Neural cell (in vitro differentiated cells): Measurements from ENCODE around the gene DDX49.

Experiments
- CTCF ChIP-seq: fragments of 450-650 bp; IDR thresholded peaks from 2 replicates; pipeline ENCODE4 v1.5.1; 2014; ENCODE audit warnings: antibody characterized with exemption, mild to moderate bottlenecking, moderate library complexity; ENCODE audit not compliant: poor library complexity, severe bottlenecking
- EP300 ChIP-seq: fragments of 450-650 bp; conservative IDR thresholded peaks from 2 replicates; pipeline ENCODE4 v1.6.1; 2014; ENCODE audit warnings: antibody characterized with exemption, mild to moderate bottlenecking, moderate library complexity; ENCODE audit not compliant: poor library complexity, severe bottlenecking
- EZH2 ChIP-seq: fragments of 200-600, 300-800 bp; shearing (Covaris generic), sonication (generic); IDR thresholded peaks from 2 replicates; pipeline ENCODE4 v1.6.1; 2014; ENCODE audit warnings: antibody characterized with exemption, low read length, borderline replicate concordance, mild to moderate bottlenecking; ENCODE audit not compliant: insufficient read depth, poor library complexity, severe bottlenecking
- POLR2AphosphoS5 ChIP-seq: IDR thresholded peaks from 2 replicates; pipeline ENCODE4 v1.6.1; 2012
- RAD21 ChIP-seq: fragments of 450-650 bp; conservative IDR thresholded peaks from 2 replicates; pipeline ENCODE4 v1.6.1; 2014; ENCODE audit warnings: antibody characterized with exemption, mild to moderate bottlenecking, moderate library complexity
- REST ChIP-seq: IDR thresholded peaks from 2 replicates; pipeline ENCODE4 v1.6.1; 2012; ENCODE audit warnings: borderline replicate concordance

DNA sequence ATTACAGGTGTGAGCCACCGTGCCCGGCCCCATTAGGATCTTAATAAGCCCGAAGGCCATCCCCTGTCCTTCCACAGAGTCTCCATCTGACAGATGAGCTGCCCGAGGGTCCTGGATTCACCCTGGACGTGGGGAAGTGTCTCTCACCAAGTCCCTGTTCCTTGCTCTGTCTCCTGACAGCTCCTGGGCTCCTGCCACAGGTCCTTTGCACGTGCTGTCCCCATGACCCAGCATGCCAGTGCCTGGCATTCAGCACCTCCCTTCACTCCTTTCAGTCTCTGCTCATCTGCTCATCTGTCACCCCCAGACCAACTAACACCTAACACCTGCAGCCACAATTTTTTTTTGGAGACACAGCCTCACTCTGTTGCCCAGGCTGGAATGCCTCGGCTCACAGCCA, 38.0 kb upstream of the DDX49 start:
- no peak for TF ChIP-seq CTCF
- TF ChIP-seq RAD21, result no peak
- TF ChIP-seq POLR2AphosphoS5, result no peak
- no peak for TF ChIP-seq REST
- TF ChIP-seq EP300, result no peak
- no peak for TF ChIP-seq EZH2
